ENCODE results near the gene GPR84. TPM values are rescaled to one million over a fixed set of nuclear protein-coding genes. Genes with fewer than 3 reads are reported as not detected.

GPR84 gene
- total and polyA plus RNA-seq, 2 of the 13 experiments (the other 11 are each of a cell fraction or from before 2014, with no cell fraction given): not detected

GRCh38 chr12:54379398-54380201, 15.3 kb upstream of the GPR84 start (continued):
- TF ChIP-seq TSC22D2 (CRISPR knock-in tag; IDR thresholded peaks at IDR 0.05; ENCODE audit: borderline replicate concordance) (no peak; the same call in 1 of the 2 replicates), SNAPC5 (CRISPR knock-in tag; IDR thresholded peaks at IDR 0.05; ENCODE audit: borderline replicate concordance) (no peak), CBX2 (IDR thresholded peaks at IDR 0.05; ENCODE audit: low read depth, low read length) (no peak), CBX2 (CRISPR knock-in tag; IDR thresholded peaks at IDR 0.05; ENCODE audit: low read depth) (no peak), ZSCAN22 (CRISPR knock-in tag; IDR thresholded peaks at IDR 0.05) (no peak), KLF13 (CRISPR knock-in tag; IDR thresholded peaks at IDR 0.05) (no peak), ZFP37 (CRISPR knock-in tag; IDR thresholded peaks at IDR 0.05; ENCODE audit: borderline replicate concordance) (no peak), KMT2B (CRISPR knock-in tag; IDR thresholded peaks at IDR 0.05) (no peak), ZBED4 (CRISPR knock-in tag; IDR thresholded peaks at IDR 0.05; ENCODE audit: borderline replicate concordance) (0 out of 2 replicates have a peak, but pooled peaks have one; percentile 37), HES4 (CRISPR knock-in tag; IDR thresholded peaks at IDR 0.05; ENCODE audit: borderline replicate concordance) (no peak), ZNF704 (CRISPR knock-in tag; IDR thresholded peaks at IDR 0.05; ENCODE audit: borderline replicate concordance) (no peak), ZNF431 (CRISPR knock-in tag; IDR thresholded peaks at IDR 0.05; ENCODE audit: borderline replicate concordance, low read depth) (no peak), ZNF432 (CRISPR knock-in tag; IDR thresholded peaks at IDR 0.05; ENCODE audit: borderline replicate concordance) (no peak), ZNF781 (CRISPR knock-in tag; IDR thresholded peaks at IDR 0.05; ENCODE audit: borderline replicate concordance, not compliant biosample characterization) (peak; percentile 43)
- TF ChIP-seq, protein P1, sequence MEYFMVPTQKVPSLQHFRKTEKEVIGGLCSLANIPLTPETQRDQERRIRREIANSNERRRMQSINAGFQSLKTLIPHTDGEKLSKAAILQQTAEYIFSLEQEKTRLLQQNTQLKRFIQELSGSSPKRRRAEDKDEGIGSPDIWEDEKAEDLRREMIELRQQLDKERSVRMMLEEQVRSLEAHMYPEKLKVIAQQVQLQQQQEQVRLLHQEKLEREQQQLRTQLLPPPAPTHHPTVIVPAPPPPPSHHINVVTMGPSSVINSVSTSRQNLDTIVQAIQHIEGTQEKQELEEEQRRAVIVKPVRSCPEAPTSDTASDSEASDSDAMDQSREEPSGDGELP (IDR thresholded peaks at IDR 0.05; ENCODE audit: borderline replicate concordance, low read depth): no peak
- TF ChIP-seq, protein P2, sequence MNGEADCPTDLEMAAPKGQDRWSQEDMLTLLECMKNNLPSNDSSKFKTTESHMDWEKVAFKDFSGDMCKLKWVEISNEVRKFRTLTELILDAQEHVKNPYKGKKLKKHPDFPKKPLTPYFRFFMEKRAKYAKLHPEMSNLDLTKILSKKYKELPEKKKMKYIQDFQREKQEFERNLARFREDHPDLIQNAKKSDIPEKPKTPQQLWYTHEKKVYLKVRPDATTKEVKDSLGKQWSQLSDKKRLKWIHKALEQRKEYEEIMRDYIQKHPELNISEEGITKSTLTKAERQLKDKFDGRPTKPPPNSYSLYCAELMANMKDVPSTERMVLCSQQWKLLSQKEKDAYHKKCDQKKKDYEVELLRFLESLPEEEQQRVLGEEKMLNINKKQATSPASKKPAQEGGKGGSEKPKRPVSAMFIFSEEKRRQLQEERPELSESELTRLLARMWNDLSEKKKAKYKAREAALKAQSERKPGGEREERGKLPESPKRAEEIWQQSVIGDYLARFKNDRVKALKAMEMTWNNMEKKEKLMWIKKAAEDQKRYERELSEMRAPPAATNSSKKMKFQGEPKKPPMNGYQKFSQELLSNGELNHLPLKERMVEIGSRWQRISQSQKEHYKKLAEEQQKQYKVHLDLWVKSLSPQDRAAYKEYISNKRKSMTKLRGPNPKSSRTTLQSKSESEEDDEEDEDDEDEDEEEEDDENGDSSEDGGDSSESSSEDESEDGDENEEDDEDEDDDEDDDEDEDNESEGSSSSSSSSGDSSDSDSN (CRISPR knock-in tag; IDR thresholded peaks at IDR 0.05): no peak
- TF ChIP-seq, protein P3, sequence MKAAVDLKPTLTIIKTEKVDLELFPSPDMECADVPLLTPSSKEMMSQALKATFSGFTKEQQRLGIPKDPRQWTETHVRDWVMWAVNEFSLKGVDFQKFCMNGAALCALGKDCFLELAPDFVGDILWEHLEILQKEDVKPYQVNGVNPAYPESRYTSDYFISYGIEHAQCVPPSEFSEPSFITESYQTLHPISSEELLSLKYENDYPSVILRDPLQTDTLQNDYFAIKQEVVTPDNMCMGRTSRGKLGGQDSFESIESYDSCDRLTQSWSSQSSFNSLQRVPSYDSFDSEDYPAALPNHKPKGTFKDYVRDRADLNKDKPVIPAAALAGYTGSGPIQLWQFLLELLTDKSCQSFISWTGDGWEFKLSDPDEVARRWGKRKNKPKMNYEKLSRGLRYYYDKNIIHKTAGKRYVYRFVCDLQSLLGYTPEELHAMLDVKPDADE (CRISPR knock-in tag; IDR thresholded peaks at IDR 0.05): no peak
- TF ChIP-seq, protein P4, sequence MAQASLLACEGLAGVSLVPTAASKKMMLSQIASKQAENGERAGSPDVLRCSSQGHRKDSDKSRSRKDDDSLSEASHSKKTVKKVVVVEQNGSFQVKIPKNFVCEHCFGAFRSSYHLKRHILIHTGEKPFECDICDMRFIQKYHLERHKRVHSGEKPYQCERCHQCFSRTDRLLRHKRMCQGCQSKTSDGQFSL (CRISPR knock-in tag; IDR thresholded peaks at IDR 0.05): no peak
